HG03097 (cell line): ENCODE results near the gene COX5B.
"Not testable (repeated sequence)": the region's sequence is repeated elsewhere in the genome, so short reads cannot be mapped to it uniquely, and the experiment has no call there.

Experiments used
- ATAC-seq: cut with Tn5 transposase; IDR thresholded peaks from one replicate; pipeline ENCODE4 v1.9.1; 2021; ENCODE audit not compliant: unreplicated experiment, low FRiP score

COX5B gene

GRCh38 chr2:97671526-97671925, 25.7 kb downstream of the COX5B start:
- no peak for ATAC-seq

GRCh38 chr2:97672606-97673140, 26.8 kb downstream of the COX5B start:
- not testable (repeated sequence) for ATAC-seq

GRCh38 chr2:97673182-97673914, 27.5 kb downstream of the COX5B start:
- ATAC-seq: no peak

GRCh38 chr2:97673915-97674283, 28.0 kb downstream of the COX5B start:
- ATAC-seq: no peak

- no peak for ATAC-seq
Measured at GRCh38 chr2:97675430-97676113, 29.7 kb downstream of the COX5B start.

- no peak for ATAC-seq
Measured at GRCh38 chr2:97676620-97677019, 30.8 kb downstream of the COX5B start.

GRCh38 chr2:97677480-97677879, 31.6 kb downstream of the COX5B start:
- ATAC-seq: no peak

GRCh38 chr2:97678298-97678697, 32.4 kb downstream of the COX5B start:
- ATAC-seq: no peak

GRCh38 chr2:97687235-97687634, 41.4 kb downstream of the COX5B start:
- ATAC-seq: not testable (repeated sequence)

GRCh38 chr2:97688062-97688827, 42.4 kb downstream of the COX5B start:
- ATAC-seq: no peak

- ATAC-seq: no peak
Measured at GRCh38 chr2:97691166-97691565, 45.3 kb downstream of the COX5B start.

GRCh38 chr2:97693476-97693875, 47.6 kb downstream of the COX5B start:
- no peak for ATAC-seq

GRCh38 chr2:97695744-97696143, 49.9 kb downstream of the COX5B start:
- ATAC-seq: no peak

GRCh38 chr2:97697252-97698235, 51.7 kb downstream of the COX5B start:
- no peak for ATAC-seq
